BLaER1 (cell line): ENCODE measurements around the gene CARS2.
A peak's percentile ranks its signal among the peaks of the same experiment; 100 is the strongest.
"Not testable (repeated sequence)": the region's sequence is repeated elsewhere in the genome, so short reads cannot be mapped to it uniquely, and the experiment has no call there.

ENCODE experiments used
- H3K27ac ChIP-seq: shearing (Covaris generic); formaldehyde crosslinking; 2 replicates; pipeline ENCODE4 v1.8.1; 2022
- H3K27me3 ChIP-seq: shearing (Covaris generic); formaldehyde crosslinking; 2 replicates; pipeline ENCODE4 v1.8.1; 2022
- H3K36me3 ChIP-seq: shearing (Covaris generic); formaldehyde crosslinking; 2 replicates; pipeline ENCODE4 v1.8.1; 2022
- H3K4me1 ChIP-seq: shearing (Covaris generic); formaldehyde crosslinking; 2 replicates; pipeline ENCODE4 v1.8.1; 2022
- H3K4me2 ChIP-seq: shearing (Covaris generic); formaldehyde crosslinking; 2 replicates; pipeline ENCODE4 v1.8.1; 2022
- H3K4me3 ChIP-seq: shearing (Covaris generic); formaldehyde crosslinking; 2 replicates; pipeline ENCODE4 v1.8.1; 2022
- H3K9ac ChIP-seq: shearing (Covaris generic); formaldehyde crosslinking; 2 replicates; pipeline ENCODE4 v1.8.1; 2022
- H3K9me3 ChIP-seq: shearing (Covaris generic); formaldehyde crosslinking; 2 replicates; pipeline ENCODE4 v1.8.1; 2022
- H4K20me1 ChIP-seq: shearing (Covaris generic); formaldehyde crosslinking; 2 replicates; pipeline ENCODE4 v1.8.1; 2022
- Cebpa-rat ChIP-seq: shearing (Covaris generic); IDR thresholded peaks from 2 replicates; pipeline ENCODE4 v1.8.1; 2022

Gene CARS2

DNA sequence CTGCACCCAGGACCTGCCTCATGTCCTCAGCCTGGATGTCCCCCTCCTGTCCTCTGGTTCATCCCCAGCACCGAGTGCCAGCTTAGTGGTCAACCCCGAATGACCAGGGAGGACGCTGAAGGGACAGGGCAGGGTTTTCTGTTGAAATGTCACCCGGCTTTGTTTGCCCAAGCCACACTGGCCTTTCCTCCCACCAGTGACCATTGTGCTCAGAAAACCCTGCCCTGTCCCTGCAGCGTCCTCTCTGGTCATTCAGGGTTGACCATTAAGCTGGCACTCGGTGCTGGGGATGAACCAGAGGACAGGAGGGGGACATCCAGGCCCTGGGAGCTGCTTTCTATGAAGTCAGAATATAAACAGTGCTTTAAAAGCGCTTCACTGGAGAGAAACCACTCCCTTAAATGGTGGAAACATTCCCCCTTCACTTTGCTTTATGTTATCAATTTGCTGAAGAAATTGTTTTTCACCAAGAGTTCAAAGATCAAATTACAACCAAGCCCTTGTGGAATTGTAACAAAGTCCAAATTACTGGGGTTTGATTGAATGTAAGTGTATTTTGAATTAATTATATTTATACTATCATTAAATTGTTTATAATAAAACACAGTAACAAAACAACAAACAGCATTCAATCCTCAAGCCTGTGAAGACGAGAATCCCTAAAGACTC, 21.4 kb downstream of the CARS2 start:
- no peak overlapping the region for H3K4me2 ChIP-seq
- H3K4me1 ChIP-seq, result peaks cover 21% of the 10 kb centered on the region
- no peaks in the 10 kb centered on the region for H3K9me3 ChIP-seq
- H4K20me1 ChIP-seq, result peaks cover 13% of the 10 kb centered on the region; the same call in 1 of the 2 replicates
- H3K4me3 ChIP-seq, result no peak overlapping the region
- no peak overlapping the region for H3K27ac ChIP-seq
- no peak overlapping the region for H3K9ac ChIP-seq
- no peaks in the 10 kb centered on the region for H3K27me3 ChIP-seq
- no peak for TF ChIP-seq Cebpa-rat
- H3K36me3 ChIP-seq, result peaks cover 90% of the 10 kb centered on the region

DNA sequence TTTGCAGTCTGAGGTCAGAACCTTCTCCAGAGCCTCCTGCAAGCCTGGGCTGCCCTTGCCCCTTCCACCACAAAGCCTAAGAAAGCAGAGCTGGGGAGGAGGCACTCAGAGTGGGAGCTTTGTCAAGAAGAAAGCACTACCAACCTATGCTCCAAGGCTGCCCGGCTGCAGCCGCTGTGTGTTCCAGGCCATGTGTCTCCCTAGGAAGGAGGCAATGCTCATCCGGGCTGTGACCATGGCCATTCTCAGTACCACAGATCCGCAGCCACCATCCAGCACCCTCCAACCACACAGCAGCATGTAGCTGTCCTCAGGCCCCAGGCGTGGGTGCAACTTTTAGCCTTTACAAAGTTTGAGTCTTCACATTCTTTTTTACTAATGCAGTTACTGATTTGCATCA, 22.0 kb downstream of the CARS2 start:
- Histone ChIP-seq H3K27ac (no peak overlapping the region), H3K36me3 (peaks cover 88% of the 10 kb centered on the region), H3K4me2 (no peak overlapping the region), H3K9ac (no peak overlapping the region), H3K27me3 (no peaks in the 10 kb centered on the region), H3K9me3 (no peaks in the 10 kb centered on the region), H3K4me3 (no peak overlapping the region), H4K20me1 (peaks cover 8% of the 10 kb centered on the region; the same call in 1 of the 2 replicates), H3K4me1 (peaks cover 21% of the 10 kb centered on the region)
- no peak for TF ChIP-seq Cebpa-rat

DNA sequence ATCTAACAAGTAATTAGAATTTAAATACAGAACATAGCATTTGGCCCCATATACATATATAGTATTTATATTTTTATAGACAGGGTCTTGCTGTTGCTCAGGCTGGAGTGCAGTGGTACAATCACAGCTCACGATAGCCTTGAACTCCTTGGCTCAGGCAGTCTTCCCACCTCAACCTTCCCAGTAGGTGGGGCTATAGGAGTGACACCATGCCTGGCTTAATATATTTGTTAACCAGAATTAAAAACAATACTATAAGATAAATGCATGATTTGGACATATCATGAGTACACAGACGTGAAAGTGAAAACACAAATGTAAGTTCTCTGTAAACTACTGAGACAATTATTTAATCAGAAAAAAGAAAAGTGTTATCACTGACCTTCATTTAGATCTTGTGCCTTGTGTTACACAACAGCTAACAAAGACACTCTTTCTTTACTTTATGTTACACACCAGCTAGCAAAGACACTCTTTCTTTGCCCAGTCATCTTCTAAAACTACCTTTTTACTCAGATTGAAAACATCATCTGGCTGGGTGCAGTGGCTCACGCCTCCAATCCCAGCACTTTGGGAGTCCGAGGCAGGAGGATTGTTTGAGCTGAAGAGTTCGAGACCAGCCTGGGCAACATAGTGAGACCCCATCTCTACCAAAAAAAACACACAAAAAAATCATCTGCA, 22.6 kb downstream of the CARS2 start:
- no peak overlapping the region for H3K9ac ChIP-seq
- H4K20me1 ChIP-seq, result peaks cover 13% of the 10 kb centered on the region
- no peak for TF ChIP-seq Cebpa-rat
- peaks cover 21% of the 10 kb centered on the region for H3K4me1 ChIP-seq
- H3K4me3 ChIP-seq, result no peak overlapping the region
- H3K4me2 ChIP-seq, result no peak overlapping the region
- no peaks in the 10 kb centered on the region for H3K27me3 ChIP-seq
- H3K36me3 ChIP-seq, result peaks cover 88% of the 10 kb centered on the region
- H3K9me3 ChIP-seq, result no peaks in the 10 kb centered on the region
- no peak overlapping the region for H3K27ac ChIP-seq

DNA sequence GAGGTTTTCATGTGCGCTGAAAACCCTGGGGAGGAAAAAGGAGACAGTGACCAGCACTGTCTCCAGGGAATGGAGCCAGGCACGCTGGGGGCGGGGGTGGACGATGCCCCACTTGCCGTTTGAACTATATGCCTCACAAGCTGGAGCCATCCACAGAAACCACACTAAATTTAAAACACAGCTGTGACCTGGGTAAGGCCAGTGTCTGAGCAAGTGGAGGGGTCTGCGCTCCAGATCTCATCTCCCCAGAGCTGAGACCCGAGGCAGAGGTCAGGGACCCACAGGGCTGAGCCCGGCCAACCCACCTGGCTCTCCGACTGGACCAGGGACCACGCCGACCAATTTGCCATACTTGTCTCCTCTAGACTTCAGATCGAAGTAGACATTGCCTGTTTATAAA, 23.2 kb downstream of the CARS2 start:
- no peak overlapping the region for H3K9ac ChIP-seq
- no peaks in the 10 kb centered on the region for H3K9me3 ChIP-seq
- no peak overlapping the region for H3K4me3 ChIP-seq
- no peak overlapping the region for H3K4me2 ChIP-seq
- no peaks in the 10 kb centered on the region for H3K27me3 ChIP-seq
- H3K36me3 ChIP-seq, result peaks cover 88% of the 10 kb centered on the region
- no peak for TF ChIP-seq Cebpa-rat
- peaks cover 19% of the 10 kb centered on the region for H4K20me1 ChIP-seq
- H3K27ac ChIP-seq, result no peak overlapping the region
- H3K4me1 ChIP-seq, result peaks cover 26% of the 10 kb centered on the region

DNA sequence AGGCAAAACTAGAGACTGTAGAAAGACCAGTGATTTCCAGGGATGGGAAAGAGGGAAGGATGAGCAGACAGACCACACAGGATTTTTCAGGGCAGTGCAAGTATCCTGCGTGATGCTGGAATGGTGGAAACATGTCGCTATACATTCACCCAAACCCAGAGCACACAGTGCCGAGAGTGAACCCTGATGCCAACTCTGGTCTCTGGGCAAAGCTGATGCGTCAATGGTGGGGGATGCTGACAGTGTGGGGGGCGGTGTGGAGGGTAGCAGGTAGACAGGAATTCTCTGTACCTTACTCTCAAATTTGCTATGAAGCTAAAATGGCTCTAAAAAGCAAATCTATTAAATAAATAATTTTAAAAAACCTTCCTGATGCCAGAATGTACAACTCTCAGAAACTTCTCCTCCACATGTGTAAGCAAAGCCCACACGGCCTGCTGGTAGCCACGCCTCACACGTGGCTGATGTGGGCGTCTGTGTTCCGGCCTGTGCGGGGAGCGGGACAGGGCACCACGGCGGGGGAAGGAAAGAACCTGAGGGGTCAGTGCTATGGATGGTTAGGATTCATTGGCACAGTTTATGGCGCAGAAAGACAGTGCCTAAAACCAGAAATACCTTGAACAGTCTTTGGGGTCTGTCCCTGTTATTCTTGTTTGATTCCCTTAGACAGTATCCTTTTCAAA, 23.9 kb downstream of the CARS2 start:
- no peaks in the 10 kb centered on the region for H3K9me3 ChIP-seq
- no peak overlapping the region for H3K4me3 ChIP-seq
- no peak overlapping the region for H3K9ac ChIP-seq
- no peak for TF ChIP-seq Cebpa-rat
- no peaks in the 10 kb centered on the region for H3K27me3 ChIP-seq
- H3K4me2 ChIP-seq, result no peak overlapping the region
- H3K4me1 ChIP-seq, result peaks cover 33% of the 10 kb centered on the region
- H3K27ac ChIP-seq, result no peak overlapping the region
- H3K36me3 ChIP-seq, result peaks cover 81% of the 10 kb centered on the region
- peaks cover 23% of the 10 kb centered on the region for H4K20me1 ChIP-seq

DNA sequence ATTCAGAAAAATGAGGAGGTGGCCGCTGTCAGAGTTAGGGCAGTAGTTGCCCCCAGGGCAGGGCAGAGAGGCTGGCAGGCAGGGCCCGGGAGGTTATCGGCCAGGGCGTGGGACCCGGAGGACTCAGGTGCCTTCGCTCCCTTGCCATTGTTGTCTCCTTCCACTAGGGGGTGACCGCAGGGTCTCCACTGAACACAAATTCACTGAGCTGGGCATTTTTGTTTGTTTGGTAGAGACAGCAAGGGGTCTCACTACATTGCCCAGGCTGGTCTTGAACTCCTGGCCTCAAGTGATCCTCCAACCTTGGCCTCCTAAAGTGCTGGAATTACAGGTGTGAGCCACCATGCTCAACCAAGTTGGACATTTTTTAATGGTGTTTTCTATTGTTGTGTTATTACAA, 25.1 kb downstream of the CARS2 start:
- TF ChIP-seq Cebpa-rat, result no peak
- Histone ChIP-seq H3K36me3 (peaks cover 69% of the 10 kb centered on the region), H3K4me2 (peak overlapping the region; percentile 43), H3K9ac (no peak overlapping the region), H3K9me3 (no peaks in the 10 kb centered on the region), H3K27ac (no peak overlapping the region), H3K4me1 (peaks cover 39% of the 10 kb centered on the region), H3K4me3 (no peak overlapping the region), H4K20me1 (peaks cover 34% of the 10 kb centered on the region), H3K27me3 (no peaks in the 10 kb centered on the region)

DNA sequence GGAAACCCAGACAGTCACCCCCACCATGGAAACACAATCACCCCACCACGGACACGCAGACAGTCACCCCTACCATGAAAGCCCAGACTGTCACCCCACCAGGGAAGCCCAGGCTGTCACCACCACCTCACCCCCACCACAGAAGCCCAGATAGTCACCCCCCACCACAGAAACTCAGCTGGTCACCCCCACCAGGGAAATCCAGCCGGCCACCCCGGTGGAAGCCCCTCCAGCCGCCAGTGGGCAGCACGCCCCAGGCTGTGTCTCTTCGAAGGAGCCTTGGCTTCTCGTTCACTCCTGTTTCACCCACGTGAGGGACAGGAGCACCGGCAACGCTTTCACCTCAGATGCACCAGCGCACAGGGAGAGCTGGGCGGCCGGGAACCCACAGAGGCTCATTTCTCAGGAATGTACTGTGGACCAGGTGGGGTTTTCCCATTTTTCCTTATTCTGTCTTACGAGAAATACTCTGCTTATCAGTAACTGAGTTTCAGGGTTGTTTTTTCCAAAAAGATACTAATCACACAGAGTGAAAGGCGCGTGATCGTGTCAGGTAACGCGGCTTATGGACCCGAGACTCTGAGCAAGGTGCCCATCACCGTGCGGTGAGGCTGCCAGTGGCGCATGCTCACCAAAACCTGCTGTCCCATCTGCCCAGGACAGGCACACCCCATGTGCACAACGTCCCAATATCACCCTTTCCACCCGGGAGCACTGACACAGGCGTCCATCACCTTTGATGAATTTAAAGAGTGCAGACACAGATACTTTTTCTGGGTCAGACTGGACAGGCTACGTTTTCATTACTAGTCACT, 28.0 kb downstream of the CARS2 start:
- peak overlapping the region; percentile 26; the same call in 1 of the 2 replicates for H3K27ac ChIP-seq
- peaks cover 32% of the 10 kb centered on the region for H4K20me1 ChIP-seq

DNA sequence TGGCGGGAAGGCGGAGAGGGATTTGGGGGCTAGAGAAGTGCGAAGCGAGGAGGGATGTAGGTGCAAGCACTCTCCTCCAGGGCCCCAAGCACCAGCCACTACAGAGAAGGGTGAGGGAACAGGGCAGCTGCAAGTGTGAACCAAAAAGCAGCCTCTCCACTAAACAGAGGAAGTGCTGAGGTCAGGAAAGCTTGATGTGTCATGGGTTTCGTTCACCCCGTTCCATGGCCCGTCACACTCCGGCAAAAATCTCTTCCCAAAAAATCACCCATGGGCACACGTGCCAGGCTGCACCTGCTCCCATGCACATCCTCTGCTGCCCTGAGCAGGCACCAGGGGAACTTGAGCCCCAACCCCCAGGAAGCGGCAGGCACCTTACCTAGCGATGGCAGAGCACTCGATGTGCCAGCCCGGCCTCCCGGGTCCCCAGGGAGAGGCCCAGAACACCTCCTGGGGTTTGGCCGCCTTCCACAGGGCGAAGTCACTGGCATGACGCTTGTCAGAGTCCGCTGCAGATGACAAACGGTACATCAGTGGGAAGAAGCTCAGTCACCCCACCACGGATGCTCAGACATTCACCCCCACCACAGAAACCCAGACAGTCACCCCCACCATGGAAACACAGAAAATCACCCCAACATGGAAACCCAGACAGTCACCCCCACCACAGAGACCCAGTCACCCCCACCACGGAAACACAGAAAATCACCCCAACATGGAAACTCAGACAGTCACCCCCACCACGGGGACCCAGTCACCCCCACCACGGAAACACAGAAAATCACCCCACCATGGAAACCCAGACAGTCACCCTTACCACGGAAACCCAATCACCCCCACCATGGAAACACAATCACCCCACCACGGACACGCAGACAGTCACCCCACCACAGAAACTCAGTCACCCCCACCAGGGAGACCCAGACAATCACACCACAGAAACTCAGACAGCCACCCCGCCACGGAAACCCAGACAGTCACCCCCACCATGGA, 29.0 kb downstream of the CARS2 start:
- TF ChIP-seq Cebpa-rat, result no peak
- Histone ChIP-seq H3K4me2 (peak overlapping the region; percentile 96), H3K9me3 (peaks cover 6% of the 10 kb centered on the region; the same call in 1 of the 2 replicates), H3K4me3 (peak overlapping the region; percentile 44), H4K20me1 (peaks cover 32% of the 10 kb centered on the region), H3K27ac (peak overlapping the region; percentile 86), H3K27me3 (no peaks in the 10 kb centered on the region), H3K9ac (peak overlapping the region; percentile 67), H3K36me3 (peaks cover 40% of the 10 kb centered on the region), H3K4me1 (peaks cover 43% of the 10 kb centered on the region)

More for the DNA sequence above, 28.0 kb downstream of the CARS2 start:
- no peak for TF ChIP-seq Cebpa-rat
- Histone ChIP-seq H3K4me3 (no peak overlapping the region), H3K4me2 (peak overlapping the region; percentile 32), H3K36me3 (peaks cover 50% of the 10 kb centered on the region), H3K9me3 (peaks cover 6% of the 10 kb centered on the region; the same call in 1 of the 2 replicates), H3K27me3 (no peaks in the 10 kb centered on the region), H3K4me1 (peaks cover 43% of the 10 kb centered on the region), H3K9ac (no peak overlapping the region)

DNA sequence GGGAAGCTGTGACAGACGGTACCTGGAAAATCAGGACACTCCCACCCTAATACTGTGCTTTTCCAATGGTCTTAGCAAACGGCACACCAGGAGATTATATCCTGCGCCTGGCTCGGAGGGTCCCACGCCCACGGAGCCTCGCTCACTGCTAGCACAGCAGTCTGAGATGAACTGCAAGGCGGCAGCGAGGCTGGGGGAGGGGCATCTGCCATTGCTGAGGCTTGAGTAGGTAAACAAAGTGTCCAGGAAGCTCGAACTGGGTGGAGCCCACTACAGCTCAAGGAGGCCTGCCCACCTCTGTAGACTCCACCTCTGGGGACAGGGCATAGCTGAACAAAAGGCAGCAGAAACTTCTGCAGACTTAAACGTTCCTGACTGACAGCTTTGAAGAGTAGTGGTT, 36.1 kb downstream of the CARS2 start:
- peaks cover 74% of the 10 kb centered on the region for H3K36me3 ChIP-seq
- H3K27ac ChIP-seq, H4K20me1 ChIP-seq, H3K4me1 ChIP-seq, H3K9me3 ChIP-seq, H3K27me3 ChIP-seq, H3K9ac ChIP-seq, H3K4me3 ChIP-seq, H3K4me2 ChIP-seq: not testable (repeated sequence)
